ENCODE data around the gene ATP10A. TPM values are rescaled to one million over a fixed set of nuclear protein-coding genes. Genes with fewer than 3 reads are reported as not detected.

The ATP10A gene
- 3.9 and 4.4 TPM in 2 replicates for total RNA-seq (2021)
- long read RNA-seq, partial matches to known transcripts: 1 of 3 reads
- long read RNA-seq, other reads (novel, unspliced or antisense): 2 of 3 reads

GRCh38 chr15:25863111-25863967 lies at the start of gene ATP10A:
Gene ATP10A, minus strand, starts transcription at chr15:25863327. Its CDS starts 231 bp downstream, at chr15:25863096.
- H3K27me3 Mint-ChIP-seq (ENCODE audit: low read depth): peaks cover 70% of the 10 kb centered on the region

More at GRCh38 chr15:25863111-25863967, at the start of gene ATP10A:
- H2AFZ ChIP-seq (ENCODE audit: low read length): no peak within 1 kb of the TSS
- no peaks in the 10 kb centered on the region for H3K79me2 ChIP-seq (ENCODE audit: insufficient read depth, low read length)
- H2BK5ac ChIP-seq (ENCODE audit: insufficient read length, low read length): no peak within 1 kb of the TSS
- Mint-ChIP-seq H3K4me1 (peaks cover 19 to 23% of the 10 kb centered on the region in 2 experiments), H3K4me3 (peak within 1 kb of the TSS; percentile 77 to 88), H3K9me3 (peaks cover 0 to 4% of the 10 kb centered on the region in 2 experiments; a peak in 2 of 5 replicates), H3K36me3 (ENCODE audit: insufficient read depth in 1 of 3, low read depth in 3 of 3) (peaks cover 0 to 8% (median 0%) of the 10 kb centered on the region in 3 experiments; a peak in 2 of 7 replicates), H3K27ac (no peak within 1 kb of the TSS)
- H3K18ac ChIP-seq (ENCODE audit: insufficient read length, low read depth, low read length): peak within 1 kb of the TSS; percentile 3
- peaks cover 12% of the 10 kb centered on the region for H3K23me2 ChIP-seq (ENCODE audit: insufficient read length, low read depth, low read length, poor library complexity, severe bottlenecking)
- no peaks in the 10 kb centered on the region for H3K79me1 ChIP-seq (ENCODE audit: insufficient read depth, low read depth, low read length, poor library complexity, severe bottlenecking)
- no peak within 1 kb of the TSS for H2BK12ac ChIP-seq (ENCODE audit: insufficient read length, low read depth, low read length)
- 0 out of 2 replicates have a peak within 1 kb of the TSS, but pooled peaks have one; percentile 19 for H2BK15ac ChIP-seq (ENCODE audit: low read depth, low read length)
- no peaks in the 10 kb centered on the region for H3K9me3 ChIP-seq (ENCODE audit: control insufficient read depth, low read depth, low read length)
- H4K20me1 ChIP-seq (ENCODE audit: control insufficient read depth, insufficient read depth, insufficient read length): peaks cover 4% of the 10 kb centered on the region
- no CpG with 5 or more reads among the region's 85 CpGs for WGBS (ENCODE audit: extremely low coverage, insufficient read length, low lambda C conversion rate)
- no peak within 1 kb of the TSS for H3K27ac ChIP-seq (ENCODE audit: insufficient read length, low read depth, low read length)
- no peak within 1 kb of the TSS for H2AK5ac ChIP-seq (ENCODE audit: insufficient read length, low read length)
- peak within 1 kb of the TSS; percentile 58 for H3K4me2 ChIP-seq (ENCODE audit: insufficient read depth, insufficient read length, low read length)
- no peak within 1 kb of the TSS for H2BK20ac ChIP-seq (ENCODE audit: low read depth, low read length, poor library complexity, severe bottlenecking)
- no peak within 1 kb of the TSS for H3K4ac ChIP-seq (ENCODE audit: low read depth, low read length)
- no peak within 1 kb of the TSS for H3K9ac ChIP-seq (ENCODE audit: extremely low read depth, insufficient read length, low read length)
- H3K27me3 ChIP-seq (ENCODE audit: insufficient read depth, low read length): peaks cover 15% of the 10 kb centered on the region; the same call in 1 of the 2 replicates
- H4K91ac ChIP-seq (ENCODE audit: insufficient read length, low read depth, low read length): no peak within 1 kb of the TSS
- no peak within 1 kb of the TSS for H4K5ac ChIP-seq (ENCODE audit: insufficient read length, low read depth, low read length)
- no peak within 1 kb of the TSS for H2BK120ac ChIP-seq (ENCODE audit: low read depth, low read length, poor library complexity, severe bottlenecking)
- H3K14ac ChIP-seq (ENCODE audit: insufficient read depth, low read length): peak within 1 kb of the TSS; percentile 82
- no peak within 1 kb of the TSS for H3T11ph ChIP-seq (ENCODE audit: low read length)
- no peaks in the 10 kb centered on the region; the same call in 1 of the 2 replicates for H3K4me1 ChIP-seq (ENCODE audit: insufficient read depth, low read length)
- TF ChIP-seq CTCF (conservative IDR thresholded peaks at IDR 0.05): no peak
- no peak within 1 kb of the TSS for H4K8ac ChIP-seq (replicated peaks; ENCODE audit: insufficient read length, low read depth, low read length)
- DNase-seq: peak; percentile 56
- no peak within 1 kb of the TSS for H3K23ac ChIP-seq (ENCODE audit: insufficient read length, low read depth, low read length)
- no peak within 1 kb of the TSS for H3K56ac ChIP-seq (ENCODE audit: insufficient read length, low read depth, low read length)
